Fibroblast of skin of right biceps (primary cell): ENCODE measurements around the gene VASN.
"Not testable (repeated sequence)": the region's sequence is repeated elsewhere in the genome, so short reads cannot be mapped to it uniquely, and the experiment has no call there.

Experiments used
- DNase-seq: peaks from one replicate; pipeline ENCODE4 v3.0.0-alpha.2; 2013

VASN gene

GRCh38 chr16:4337540-4338088 lies 34.0 kb upstream of the VASN start:
- DNase-seq: no peak

GRCh38 chr16:4338125-4338582 lies 33.5 kb upstream of the VASN start:
- DNase-seq: no peak

GRCh38 chr16:4338712-4339299 lies 32.8 kb upstream of the VASN start:
- DNase-seq: no peak

- DNase-seq: no peak
Observed at GRCh38 chr16:4339455-4339854, 32.2 kb upstream of the VASN start.

- no peak for DNase-seq
Observed at GRCh38 chr16:4339909-4340308, 31.7 kb upstream of the VASN start.

GRCh38 chr16:4340443-4340842 lies 31.2 kb upstream of the VASN start:
- no peak for DNase-seq

GRCh38 chr16:4341250-4341649 lies 30.4 kb upstream of the VASN start:
- DNase-seq: no peak

- DNase-seq: no peak
Observed at GRCh38 chr16:4342866-4343744, 28.5 kb upstream of the VASN start.

GRCh38 chr16:4344300-4344982 lies 27.2 kb upstream of the VASN start:
- not testable (repeated sequence) for DNase-seq

GRCh38 chr16:4344983-4345835 lies 26.4 kb upstream of the VASN start:
- no peak for DNase-seq

GRCh38 chr16:4345836-4346781 lies 25.5 kb upstream of the VASN start:
- no peak for DNase-seq

GRCh38 chr16:4347010-4347409 lies 24.6 kb upstream of the VASN start:
- no peak for DNase-seq

GRCh38 chr16:4347765-4348509 lies 23.7 kb upstream of the VASN start:
- no peak for DNase-seq

GRCh38 chr16:4349332-4349731 lies 22.3 kb upstream of the VASN start:
- DNase-seq: no peak

- no peak for DNase-seq
Observed at GRCh38 chr16:4350365-4350786, 21.3 kb upstream of the VASN start.

- DNase-seq: peak; percentile 93
Observed at GRCh38 chr16:4350787-4351659, 20.6 kb upstream of the VASN start, which contains the start of gene PAM16. Gene PAM16, minus strand, starts transcription at chr16:4351321. Its CDS starts 87 bp downstream, at chr16:4351234.

- DNase-seq: peak; percentile 85
Observed at GRCh38 chr16:4351880-4352279, 19.8 kb upstream of the VASN start.

- DNase-seq: no peak
Observed at GRCh38 chr16:4352843-4353242, 18.8 kb upstream of the VASN start.

GRCh38 chr16:4353675-4354074 lies 18.0 kb upstream of the VASN start:
- DNase-seq: no peak
